Measurements from ENCODE around the gene AP2M1. TPM values are rescaled to one million over a fixed set of nuclear protein-coding genes. Genes with fewer than 3 reads are reported as not detected.

The AP2M1 gene
- total RNA-seq, 3 donors from 2014 or later (not counting 1 experiment from before 2014, with no cell fraction given), result 157 to 188 (median 168) TPM

- H3K4me3 Mint-ChIP-seq, result no peak overlapping the region
- WGBS (ENCODE audit: insufficient coverage), result 94% methylated on average over 9 of the region's 9 CpGs
- no peaks in the 10 kb centered on the region for H3K9me3 Mint-ChIP-seq
- Histone ChIP-seq H3K9me3 (ENCODE audit: control insufficient read depth, insufficient read depth, low read length) (no peaks in the 10 kb centered on the region), H3K4me1 (ENCODE audit: control insufficient read depth, insufficient read depth, low read length) (no peaks in the 10 kb centered on the region), H3K27ac (ENCODE audit: low read length) (no peak overlapping the region), H3K36me3 (ENCODE audit: control insufficient read depth, insufficient read depth, low read length) (peaks cover 15% of the 10 kb centered on the region), H3K27me3 (ENCODE audit: control insufficient read depth, insufficient read depth, low read length) (no peaks in the 10 kb centered on the region), H3K4me3 (ENCODE audit: low read length) (no peak overlapping the region)
- intact Hi-C loops (cut with micrococcal nuclease), result no loop called here
- ATAC-seq, result no peak
- no peaks in the 10 kb centered on the region for H3K27me3 Mint-ChIP-seq (ENCODE audit: low read depth in 2 of 2)
- DNase-seq, result no peak
- peaks cover 8% of the 10 kb centered on the region for H3K36me3 Mint-ChIP-seq
- H3K27ac Mint-ChIP-seq, result no peak overlapping the region
- no peaks in the 10 kb centered on the region for H3K4me1 Mint-ChIP-seq
- TF ChIP-seq CTCF (IDR thresholded peaks at IDR 0.05), result no peak
Observed at GRCh38 chr3:184198509-184198908, 23.9 kb downstream of the AP2M1 start.

GRCh38 chr3:184200825-184201224, 26.2 kb downstream of the AP2M1 start:
- no peak for DNase-seq
- Histone ChIP-seq H3K36me3 (ENCODE audit: control insufficient read depth, insufficient read depth, low read length) (no peaks in the 10 kb centered on the region), H3K4me1 (ENCODE audit: control insufficient read depth, insufficient read depth, low read length) (no peaks in the 10 kb centered on the region), H3K27ac (ENCODE audit: low read length) (no peak overlapping the region), H3K4me3 (ENCODE audit: low read length) (no peak overlapping the region), H3K9me3 (ENCODE audit: control insufficient read depth, insufficient read depth, low read length) (no peaks in the 10 kb centered on the region), H3K27me3 (ENCODE audit: control insufficient read depth, insufficient read depth, low read length) (no peaks in the 10 kb centered on the region)
- Mint-ChIP-seq H3K27me3 (ENCODE audit: low read depth in 2 of 2) (peaks cover 0 to 4% of the 10 kb centered on the region in 2 donors), H3K4me1 (no peaks in the 10 kb centered on the region), H3K4me3 (no peak overlapping the region), H3K9me3 (no peaks in the 10 kb centered on the region), H3K27ac (no peak overlapping the region), H3K36me3 (no peaks in the 10 kb centered on the region)
- no peak for ATAC-seq
- intact Hi-C loops (cut with micrococcal nuclease), result no loop called here
- TF ChIP-seq CTCF (IDR thresholded peaks at IDR 0.05), result no peak

GRCh38 chr3:184203526-184203925, 28.9 kb downstream of the AP2M1 start:
- Mint-ChIP-seq H3K4me3 (no peak overlapping the region), H3K4me1 (no peaks in the 10 kb centered on the region), H3K9me3 (no peaks in the 10 kb centered on the region), H3K36me3 (no peaks in the 10 kb centered on the region), H3K27me3 (ENCODE audit: low read depth in 2 of 2) (peaks cover 12 to 14% of the 10 kb centered on the region in 2 donors), H3K27ac (no peak overlapping the region)
- intact Hi-C loops (cut with micrococcal nuclease), result no loop called here
- no peaks in the 10 kb centered on the region for H3K36me3 ChIP-seq (ENCODE audit: control insufficient read depth, insufficient read depth, low read length)
- no peak overlapping the region for H3K4me3 ChIP-seq (ENCODE audit: low read length)
- no peak overlapping the region for H3K27ac ChIP-seq (ENCODE audit: low read length)
- no peaks in the 10 kb centered on the region for H3K27me3 ChIP-seq (ENCODE audit: control insufficient read depth, insufficient read depth, low read length)
- ATAC-seq (no peak), DNase-seq (no peak)
- H3K9me3 ChIP-seq (ENCODE audit: control insufficient read depth, insufficient read depth, low read length), result no peaks in the 10 kb centered on the region
- H3K4me1 ChIP-seq (ENCODE audit: control insufficient read depth, insufficient read depth, low read length), result no peaks in the 10 kb centered on the region
- TF ChIP-seq CTCF (IDR thresholded peaks at IDR 0.05), result no peak
- 90% methylated on average over 8 of the region's 8 CpGs for WGBS (ENCODE audit: insufficient coverage)

- 85% methylated on average over 10 of the region's 11 CpGs for WGBS (ENCODE audit: insufficient coverage)
- Mint-ChIP-seq H3K4me3 (no peak overlapping the region), H3K9me3 (no peaks in the 10 kb centered on the region), H3K27me3 (ENCODE audit: low read depth in 2 of 2) (peaks cover 12 to 14% of the 10 kb centered on the region in 2 donors), H3K27ac (no peak overlapping the region), H3K4me1 (no peaks in the 10 kb centered on the region), H3K36me3 (no peaks in the 10 kb centered on the region)
- Histone ChIP-seq H3K27me3 (ENCODE audit: control insufficient read depth, insufficient read depth, low read length) (no peaks in the 10 kb centered on the region), H3K4me1 (ENCODE audit: control insufficient read depth, insufficient read depth, low read length) (no peaks in the 10 kb centered on the region), H3K36me3 (ENCODE audit: control insufficient read depth, insufficient read depth, low read length) (no peaks in the 10 kb centered on the region), H3K4me3 (ENCODE audit: low read length) (no peak overlapping the region), H3K27ac (ENCODE audit: low read length) (no peak overlapping the region), H3K9me3 (ENCODE audit: control insufficient read depth, insufficient read depth, low read length) (no peaks in the 10 kb centered on the region)
- DNase-seq, result no peak
- intact Hi-C loops (cut with micrococcal nuclease), result no loop called here
- no peak for ATAC-seq
- no peak for TF ChIP-seq CTCF (IDR thresholded peaks at IDR 0.05)
Observed at GRCh38 chr3:184209146-184209923, 34.7 kb downstream of the AP2M1 start.

Measured in natural killer cell (primary cell).